ENCODE results near the gene ZNF423.

GRCh38 chr16:49720225-49720624, 135.7 kb downstream of the ZNF423 start:
- TF ChIP-seq BHLHE40 (IDR thresholded peaks at IDR 0.05; ENCODE audit: borderline replicate concordance) (no peak), ZNF384 (IDR thresholded peaks at IDR 0.05) (no peak), TARDBP (IDR thresholded peaks at IDR 0.05) (no peak), FOXM1 (IDR thresholded peaks at IDR 0.05; ENCODE audit: borderline replicate concordance) (no peak), LEF1 (IDR thresholded peaks at IDR 0.05; ENCODE audit: borderline replicate concordance) (no peak), ARNT (IDR thresholded peaks at IDR 0.05) (no peak), FOXK2 (IDR thresholded peaks at IDR 0.05) (no peak), NFRKB (IDR thresholded peaks at IDR 0.05) (no peak), FOXA1 (IDR thresholded peaks at IDR 0.05) (no peak), ELF4 (IDR thresholded peaks at IDR 0.05) (no peak), CTBP1 (IDR thresholded peaks at IDR 0.05; ENCODE audit: borderline replicate concordance) (no peak)
- TF ChIP-seq, protein P1, sequence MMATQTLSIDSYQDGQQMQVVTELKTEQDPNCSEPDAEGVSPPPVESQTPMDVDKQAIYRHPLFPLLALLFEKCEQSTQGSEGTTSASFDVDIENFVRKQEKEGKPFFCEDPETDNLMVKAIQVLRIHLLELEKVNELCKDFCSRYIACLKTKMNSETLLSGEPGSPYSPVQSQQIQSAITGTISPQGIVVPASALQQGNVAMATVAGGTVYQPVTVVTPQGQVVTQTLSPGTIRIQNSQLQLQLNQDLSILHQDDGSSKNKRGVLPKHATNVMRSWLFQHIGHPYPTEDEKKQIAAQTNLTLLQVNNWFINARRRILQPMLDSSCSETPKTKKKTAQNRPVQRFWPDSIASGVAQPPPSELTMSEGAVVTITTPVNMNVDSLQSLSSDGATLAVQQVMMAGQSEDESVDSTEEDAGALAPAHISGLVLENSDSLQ (IDR thresholded peaks at IDR 0.05), result no peak
